ENCODE data around the gene LPP. TPM values are rescaled to one million over a fixed set of nuclear protein-coding genes. Genes with fewer than 3 reads are reported as not detected.

LPP gene
- total and polyA plus RNA-seq, 9 of the 15 experiments (the other 6 are each of a cell fraction or from before 2014, with no cell fraction given), result 0.07 to 0.18 TPM; not detected in 7

DNA sequence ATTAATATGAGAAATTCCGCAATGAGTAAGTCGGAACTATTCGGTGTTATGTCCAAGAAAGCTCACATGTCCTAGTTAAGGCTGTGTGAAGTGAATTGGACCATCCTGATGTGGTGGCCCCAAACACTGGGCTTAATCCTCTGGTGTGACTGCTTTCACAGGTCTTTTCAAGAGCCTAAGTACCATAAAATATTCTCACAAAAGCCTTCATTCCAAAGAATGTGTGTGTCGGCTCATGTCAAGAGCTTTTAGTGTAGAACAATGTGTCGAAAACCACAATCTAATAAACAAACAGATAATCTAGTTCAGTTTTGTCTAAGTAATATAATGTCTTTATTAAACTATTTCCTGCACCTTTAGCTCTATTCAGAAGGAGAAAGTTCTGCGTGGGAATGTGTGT lies 311.4 kb downstream of the LPP start:
- H3K4me2 ChIP-seq (ENCODE audit: insufficient read depth, low read length), result no peak overlapping the region
- H3K4me3 ChIP-seq, result no peak overlapping the region
- H3K27ac ChIP-seq (ENCODE audit: extremely low read depth, low read depth, low read length), result no peak overlapping the region
- intact Hi-C loops (cut with micrococcal nuclease), result no loop called here
- H3K27me3 ChIP-seq (ENCODE audit: control insufficient read depth in 2 of 2, insufficient read depth in 2 of 2, low read length in 2 of 2), result no peaks in the 10 kb centered on the region
- no peak overlapping the region for H2AFZ ChIP-seq (ENCODE audit: low read depth, low read length)
- no peak for TF ChIP-seq SMARCA5 (IDR thresholded peaks at IDR 0.05)
- TF ChIP-seq, protein P1, sequence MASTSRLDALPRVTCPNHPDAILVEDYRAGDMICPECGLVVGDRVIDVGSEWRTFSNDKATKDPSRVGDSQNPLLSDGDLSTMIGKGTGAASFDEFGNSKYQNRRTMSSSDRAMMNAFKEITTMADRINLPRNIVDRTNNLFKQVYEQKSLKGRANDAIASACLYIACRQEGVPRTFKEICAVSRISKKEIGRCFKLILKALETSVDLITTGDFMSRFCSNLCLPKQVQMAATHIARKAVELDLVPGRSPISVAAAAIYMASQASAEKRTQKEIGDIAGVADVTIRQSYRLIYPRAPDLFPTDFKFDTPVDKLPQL (IDR thresholded peaks at IDR 0.05; ENCODE audit: extremely low read depth, insufficient read length), result no peak
- TF ChIP-seq ZNF695 (CRISPR knock-in tag; IDR thresholded peaks at IDR 0.05), result no peak
- TF ChIP-seq ZNF282 (CRISPR knock-in tag; IDR thresholded peaks at IDR 0.05), result no peak
- TF ChIP-seq, protein P2, sequence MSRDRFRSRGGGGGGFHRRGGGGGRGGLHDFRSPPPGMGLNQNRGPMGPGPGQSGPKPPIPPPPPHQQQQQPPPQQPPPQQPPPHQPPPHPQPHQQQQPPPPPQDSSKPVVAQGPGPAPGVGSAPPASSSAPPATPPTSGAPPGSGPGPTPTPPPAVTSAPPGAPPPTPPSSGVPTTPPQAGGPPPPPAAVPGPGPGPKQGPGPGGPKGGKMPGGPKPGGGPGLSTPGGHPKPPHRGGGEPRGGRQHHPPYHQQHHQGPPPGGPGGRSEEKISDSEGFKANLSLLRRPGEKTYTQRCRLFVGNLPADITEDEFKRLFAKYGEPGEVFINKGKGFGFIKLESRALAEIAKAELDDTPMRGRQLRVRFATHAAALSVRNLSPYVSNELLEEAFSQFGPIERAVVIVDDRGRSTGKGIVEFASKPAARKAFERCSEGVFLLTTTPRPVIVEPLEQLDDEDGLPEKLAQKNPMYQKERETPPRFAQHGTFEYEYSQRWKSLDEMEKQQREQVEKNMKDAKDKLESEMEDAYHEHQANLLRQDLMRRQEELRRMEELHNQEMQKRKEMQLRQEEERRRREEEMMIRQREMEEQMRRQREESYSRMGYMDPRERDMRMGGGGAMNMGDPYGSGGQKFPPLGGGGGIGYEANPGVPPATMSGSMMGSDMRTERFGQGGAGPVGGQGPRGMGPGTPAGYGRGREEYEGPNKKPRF (IDR thresholded peaks at IDR 0.05; ENCODE audit: low read depth, low read length), result no peak
- TF ChIP-seq HSF4 (CRISPR knock-in tag; IDR thresholded peaks at IDR 0.05; ENCODE audit: borderline replicate concordance), result no peak
- no peaks in the 10 kb centered on the region for H3K4me1 ChIP-seq (replicated peaks in 1 of 2; ENCODE audit: control insufficient read depth in 2 of 2, insufficient read depth in 2 of 2, low read length in 2 of 2)
- in situ Hi-C loops (cut with MboI), result no loop called here
- no peak overlapping the region for H3K9ac ChIP-seq (ENCODE audit: insufficient read depth in 1 of 2, low read depth in 2 of 2, low read length in 2 of 2)
- H3K9me1 ChIP-seq (ENCODE audit: control insufficient read depth, insufficient read depth, low read length), result no peaks in the 10 kb centered on the region
- no peaks in the 10 kb centered on the region for H3K79me2 ChIP-seq (ENCODE audit: control insufficient read depth, insufficient read depth, low read length)
- DNase-seq (ENCODE audit: extremely low read depth in 1 of 4, low spot score in 3 of 4), result no peak
- H3K36me3 ChIP-seq (ENCODE audit: control insufficient read depth, insufficient read depth, low read length), result no peaks in the 10 kb centered on the region
- no peak for FAIRE-seq
- ChIA-PET POLR2A (no interaction called here), CTCF (ENCODE audit: low intra/inter-chr PET ratio) (no interaction called here)
- WGBS (ENCODE audit: insufficient coverage, low coverage, missing lambda C conversion rate), result 1% methylated on average over 6 of the region's 6 CpGs
- no TSS peak for BruUV-seq (replicated peaks)
- H3K9me3 ChIP-seq (replicated peaks; ENCODE audit: control insufficient read depth, insufficient read depth, low read depth, low read length), result no peaks in the 10 kb centered on the region
- no peak for ATAC-seq
- no peaks in the 10 kb centered on the region for H4K20me1 ChIP-seq (replicated peaks; ENCODE audit: control insufficient read depth, insufficient read depth, low read length)

Data from K562 (cell line).